ENCODE results near the gene ST8SIA5. TPM values are rescaled to one million over a fixed set of nuclear protein-coding genes. Genes with fewer than 3 reads are reported as not detected.

Gene ST8SIA5
- total RNA-seq, 3 donors from 2014 or later = 0.13 TPM; not detected in 2

DNA sequence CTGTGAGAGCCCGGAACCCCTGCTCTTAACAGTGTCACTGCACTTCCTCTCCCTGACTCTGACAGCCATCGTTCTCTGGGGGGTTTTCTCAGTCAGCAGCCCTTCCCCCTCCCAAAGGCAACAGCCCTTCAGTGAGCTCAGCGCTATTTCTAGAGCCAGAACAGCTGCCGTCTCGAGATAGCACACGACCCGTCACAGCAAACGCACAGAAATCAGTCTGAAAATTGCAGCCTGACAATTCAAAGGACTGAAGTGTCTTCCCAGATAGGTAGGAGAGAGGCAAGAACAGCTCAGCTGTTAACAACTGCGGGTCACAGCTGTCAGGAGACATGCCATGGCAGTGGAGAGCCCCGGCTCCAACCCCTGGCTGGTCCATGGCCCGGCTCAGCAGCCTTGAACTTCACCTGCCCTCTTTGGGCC, 45.4 kb downstream of the ST8SIA5 start:
- no peak for ATAC-seq
- H3K4me1 Mint-ChIP-seq (ENCODE audit: low read depth) = no peaks in the 10 kb centered on the region
- DNase-seq = no peak
- peaks cover 2% of the 10 kb centered on the region for H3K27me3 Mint-ChIP-seq (ENCODE audit: low read depth)
- H3K9me3 Mint-ChIP-seq = no peaks in the 10 kb centered on the region
- H3K4me3 Mint-ChIP-seq = no peak overlapping the region
- no peaks in the 10 kb centered on the region for H3K36me3 Mint-ChIP-seq (ENCODE audit: insufficient read depth)

- no peak for DNase-seq
- H3K36me3 Mint-ChIP-seq (ENCODE audit: insufficient read depth) = no peaks in the 10 kb centered on the region
- H3K27me3 Mint-ChIP-seq (ENCODE audit: low read depth) = peaks cover 6% of the 10 kb centered on the region
- ATAC-seq = no peak
- no peaks in the 10 kb centered on the region for H3K4me1 Mint-ChIP-seq (ENCODE audit: low read depth)
- no peaks in the 10 kb centered on the region for H3K9me3 Mint-ChIP-seq
- H3K4me3 Mint-ChIP-seq = no peak overlapping the region
These were observed 49.9 kb downstream of the ST8SIA5 start for GRCh38 chr18:46706968-46707367.

DNA sequence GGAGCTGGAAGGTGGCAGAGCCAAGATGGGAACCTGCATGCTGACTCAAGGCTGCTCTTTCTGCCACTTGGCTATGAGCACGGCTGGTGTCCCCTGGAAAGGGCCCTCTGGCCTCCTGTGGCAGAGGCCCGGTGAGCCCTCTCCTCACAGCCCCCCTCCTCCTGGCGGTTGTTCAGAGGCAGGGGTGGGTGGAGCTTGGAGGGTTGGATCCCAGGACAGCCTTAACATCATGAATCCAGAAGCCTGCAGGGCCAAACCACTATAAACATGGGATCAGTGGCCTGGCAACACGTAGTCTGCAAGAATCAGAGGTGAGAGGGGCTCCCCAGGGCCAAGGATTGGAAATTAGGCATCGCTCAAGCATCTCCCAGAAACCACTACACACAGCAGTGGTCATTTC, 51.3 kb downstream of the ST8SIA5 start:
- ATAC-seq (no peak), DNase-seq (no peak)
- Mint-ChIP-seq H3K36me3 (ENCODE audit: insufficient read depth) (no peaks in the 10 kb centered on the region), H3K27me3 (ENCODE audit: low read depth) (peaks cover 4% of the 10 kb centered on the region), H3K4me3 (no peak overlapping the region), H3K4me1 (ENCODE audit: low read depth) (no peaks in the 10 kb centered on the region), H3K9me3 (no peaks in the 10 kb centered on the region)

- H3K9me3 Mint-ChIP-seq = no peaks in the 10 kb centered on the region
- ATAC-seq = no peak
- no peak overlapping the region for H3K4me3 Mint-ChIP-seq
- no peaks in the 10 kb centered on the region for H3K36me3 Mint-ChIP-seq (ENCODE audit: insufficient read depth)
- DNase-seq = no peak
- H3K4me1 Mint-ChIP-seq (ENCODE audit: low read depth) = no peaks in the 10 kb centered on the region
- H3K27me3 Mint-ChIP-seq (ENCODE audit: low read depth) = peaks cover 4% of the 10 kb centered on the region
These were observed 52.0 kb downstream of the ST8SIA5 start for GRCh38 chr18:46704816-46705215.

DNA sequence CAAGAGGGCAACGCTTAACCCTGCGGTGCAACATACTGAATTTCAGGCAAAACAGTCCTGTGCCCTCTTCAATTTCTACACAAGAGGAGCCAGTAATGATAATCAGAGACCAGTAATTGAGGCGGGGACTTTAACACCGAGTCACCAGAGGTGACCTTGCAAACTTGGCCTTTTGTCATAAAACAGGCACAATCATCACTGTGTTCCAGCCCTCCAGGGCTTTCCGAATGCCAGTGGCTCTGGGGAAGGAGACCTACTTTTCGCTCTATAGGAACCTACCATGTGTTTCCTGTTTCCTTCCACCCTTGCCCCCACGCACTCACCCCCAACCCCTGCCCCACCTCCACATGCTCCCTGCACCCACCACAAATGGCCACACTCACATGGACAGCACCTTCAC, 52.7 kb downstream of the ST8SIA5 start:
- H3K4me3 Mint-ChIP-seq = no peak overlapping the region
- no peaks in the 10 kb centered on the region for H3K36me3 Mint-ChIP-seq (ENCODE audit: insufficient read depth)
- no peaks in the 10 kb centered on the region for H3K9me3 Mint-ChIP-seq
- ATAC-seq = no peak
- H3K4me1 Mint-ChIP-seq (ENCODE audit: low read depth) = no peaks in the 10 kb centered on the region
- H3K27me3 Mint-ChIP-seq (ENCODE audit: low read depth) = peaks cover 4% of the 10 kb centered on the region
- no peak for DNase-seq

DNA sequence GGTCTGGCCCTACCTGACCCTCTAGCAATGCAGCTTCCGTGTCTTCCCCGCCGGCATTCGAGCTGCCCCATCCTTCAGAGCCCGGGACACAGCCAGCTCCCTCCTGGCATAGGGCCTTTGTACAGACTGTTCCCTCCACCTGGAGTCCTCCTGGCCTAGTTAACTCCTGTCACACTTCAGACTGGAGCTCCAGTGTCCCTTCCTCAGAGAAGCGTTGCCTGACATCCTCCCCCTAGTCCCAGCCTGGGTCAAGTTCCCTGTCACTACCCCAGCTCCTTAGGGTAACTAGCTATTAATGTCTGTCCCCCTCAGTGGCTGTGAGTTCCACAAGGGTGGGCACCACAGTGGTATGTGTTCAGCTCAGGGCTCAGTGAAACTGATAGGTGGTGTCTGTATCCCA, 54.4 kb downstream of the ST8SIA5 start:
- Mint-ChIP-seq H3K9me3 (peaks cover 5% of the 10 kb centered on the region), H3K4me3 (no peak overlapping the region), H3K36me3 (ENCODE audit: insufficient read depth) (no peaks in the 10 kb centered on the region), H3K4me1 (ENCODE audit: low read depth) (no peaks in the 10 kb centered on the region), H3K27me3 (ENCODE audit: low read depth) (peaks cover 4% of the 10 kb centered on the region)
- DNase-seq = no peak
- ATAC-seq = no peak

DNA sequence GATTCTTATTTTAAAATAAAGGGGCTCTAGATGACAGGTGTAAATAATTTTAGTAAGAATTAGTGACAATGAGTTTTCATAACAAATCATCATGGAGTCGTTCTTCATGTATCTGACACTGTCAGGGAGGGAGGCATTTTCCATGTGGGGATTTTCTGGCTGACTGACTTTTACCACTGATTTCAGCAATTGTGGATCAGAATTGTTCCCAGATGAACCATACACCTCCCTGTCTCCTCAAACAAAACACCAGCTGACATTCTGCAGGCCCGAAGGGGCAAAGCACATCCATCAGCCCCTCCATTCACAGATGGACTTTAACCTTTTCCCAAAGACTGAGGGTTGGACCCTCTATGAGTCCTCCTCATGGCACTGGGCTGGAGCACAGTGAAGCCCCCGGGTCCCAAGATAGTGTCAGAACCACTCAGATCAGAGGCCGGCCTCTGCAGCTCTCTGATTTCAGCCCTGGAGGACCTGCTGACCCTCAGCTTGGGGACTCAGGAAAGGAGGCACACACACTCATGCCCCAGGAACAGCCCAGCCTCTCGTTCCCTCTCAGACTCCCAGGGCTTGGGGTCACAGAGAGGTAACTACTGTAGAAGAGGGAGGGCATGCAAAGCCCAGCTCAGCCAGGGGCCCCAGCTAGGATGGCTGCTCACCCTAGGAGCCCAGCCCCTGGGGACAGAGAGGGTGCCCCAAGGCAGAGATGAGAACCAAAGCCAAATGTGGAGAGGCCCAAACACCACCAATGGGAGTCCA, 56.6 kb downstream of the ST8SIA5 start:
- DNase-seq (no peak), ATAC-seq (no peak)
- no peak overlapping the region for H3K4me3 Mint-ChIP-seq
- H3K4me1 Mint-ChIP-seq (ENCODE audit: low read depth) = no peaks in the 10 kb centered on the region
- no peaks in the 10 kb centered on the region for H3K36me3 Mint-ChIP-seq (ENCODE audit: insufficient read depth)
- H3K27me3 Mint-ChIP-seq (ENCODE audit: low read depth) = peaks cover 4% of the 10 kb centered on the region
- peaks cover 5% of the 10 kb centered on the region for H3K9me3 Mint-ChIP-seq

- peaks cover 7% of the 10 kb centered on the region for H3K27me3 Mint-ChIP-seq (ENCODE audit: low read depth)
- no peak for ATAC-seq
- no peak for DNase-seq
- no peaks in the 10 kb centered on the region for H3K36me3 Mint-ChIP-seq (ENCODE audit: insufficient read depth)
- no peak overlapping the region for H3K4me3 Mint-ChIP-seq
- peaks cover 5% of the 10 kb centered on the region for H3K9me3 Mint-ChIP-seq
- no peaks in the 10 kb centered on the region for H3K4me1 Mint-ChIP-seq (ENCODE audit: low read depth)
These were observed 60.2 kb downstream of the ST8SIA5 start for GRCh38 chr18:46696702-46697101.

DNA sequence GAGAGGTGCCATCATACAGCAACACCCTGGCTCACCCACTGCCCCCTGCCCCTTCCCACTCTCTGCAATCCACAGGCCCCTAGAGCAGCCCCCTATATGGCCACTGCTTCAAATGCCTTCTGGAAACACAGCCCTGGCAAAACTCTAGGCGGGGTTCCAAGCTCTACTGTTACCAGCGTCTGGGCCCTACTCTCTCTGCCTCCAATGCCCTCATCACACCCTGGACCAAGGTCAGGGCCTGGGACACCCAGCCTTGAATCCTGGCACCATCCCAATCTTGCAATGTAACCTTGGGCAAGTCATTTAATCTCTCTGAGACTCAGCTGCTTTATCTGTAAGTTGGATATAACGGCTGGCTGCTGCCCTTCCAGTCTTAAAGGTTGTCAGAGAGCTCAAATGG, 60.6 kb downstream of the ST8SIA5 start:
- Mint-ChIP-seq H3K36me3 (ENCODE audit: insufficient read depth) (no peaks in the 10 kb centered on the region), H3K9me3 (peaks cover 5% of the 10 kb centered on the region), H3K27me3 (ENCODE audit: low read depth) (peaks cover 7% of the 10 kb centered on the region), H3K4me3 (no peak overlapping the region), H3K4me1 (ENCODE audit: low read depth) (no peaks in the 10 kb centered on the region)
- DNase-seq (no peak), ATAC-seq (no peak)

GRCh38 chr18:46693996-46694395, 62.9 kb downstream of the ST8SIA5 start:
- Mint-ChIP-seq H3K4me1 (ENCODE audit: low read depth) (no peaks in the 10 kb centered on the region), H3K27me3 (ENCODE audit: low read depth) (peaks cover 7% of the 10 kb centered on the region), H3K36me3 (ENCODE audit: insufficient read depth) (no peaks in the 10 kb centered on the region), H3K4me3 (no peak overlapping the region), H3K9me3 (peaks cover 5% of the 10 kb centered on the region)
- ATAC-seq = no peak
- DNase-seq = no peak

DNA sequence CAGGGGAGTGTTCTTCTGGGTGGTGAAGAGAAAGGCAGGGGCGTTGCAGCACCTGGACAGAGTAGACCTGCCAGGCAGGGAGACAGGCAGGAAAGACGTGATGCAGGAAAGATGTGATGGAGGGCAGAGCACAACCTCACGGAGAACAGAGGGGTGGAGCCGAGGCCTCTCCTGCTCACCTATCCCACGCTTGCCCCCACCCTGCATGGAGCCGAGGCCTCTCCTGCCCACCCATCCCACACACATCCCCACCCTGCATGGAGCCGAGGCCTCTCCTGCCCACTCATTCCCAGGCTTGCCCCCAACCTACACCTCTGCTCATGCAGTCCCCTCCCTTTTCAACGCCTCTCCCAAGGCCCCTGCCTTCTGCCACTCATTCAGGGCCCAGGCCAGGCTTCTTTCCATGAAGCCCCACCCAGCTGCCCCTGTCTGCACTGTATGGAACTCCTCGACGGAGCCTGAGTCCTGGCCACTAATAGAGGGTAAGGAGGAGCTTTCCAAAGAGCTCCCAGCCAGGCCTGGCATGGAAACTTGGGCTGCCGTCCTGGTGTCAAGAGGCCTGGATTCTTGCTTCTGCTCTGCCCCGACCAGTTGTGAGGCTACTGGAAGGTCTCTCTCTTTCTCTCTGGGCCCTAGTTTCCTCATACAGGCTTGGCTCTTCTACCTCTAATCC, 67.9 kb downstream of the ST8SIA5 start:
- ATAC-seq (no peak), DNase-seq (no peak)
- H3K9me3 Mint-ChIP-seq = no peaks in the 10 kb centered on the region
- H3K4me1 Mint-ChIP-seq (ENCODE audit: low read depth) = no peaks in the 10 kb centered on the region
- no peak overlapping the region for H3K4me3 Mint-ChIP-seq
- H3K27me3 Mint-ChIP-seq (ENCODE audit: low read depth) = peaks cover 3% of the 10 kb centered on the region
- H3K36me3 Mint-ChIP-seq (ENCODE audit: insufficient read depth) = no peaks in the 10 kb centered on the region

- Mint-ChIP-seq H3K4me1 (ENCODE audit: low read depth) (no peaks in the 10 kb centered on the region), H3K27me3 (ENCODE audit: low read depth) (no peaks in the 10 kb centered on the region), H3K9me3 (no peaks in the 10 kb centered on the region), H3K4me3 (no peak overlapping the region), H3K36me3 (ENCODE audit: insufficient read depth) (no peaks in the 10 kb centered on the region)
- ATAC-seq = no peak
- DNase-seq = no peak
These were observed 70.7 kb downstream of the ST8SIA5 start for GRCh38 chr18:46686186-46686585.

- ATAC-seq (no peak), DNase-seq (no peak)
- Mint-ChIP-seq H3K4me1 (ENCODE audit: low read depth) (no peaks in the 10 kb centered on the region), H3K36me3 (ENCODE audit: insufficient read depth) (no peaks in the 10 kb centered on the region), H3K9me3 (no peaks in the 10 kb centered on the region), H3K4me3 (no peak overlapping the region), H3K27me3 (ENCODE audit: low read depth) (no peaks in the 10 kb centered on the region)
These were observed 73.6 kb downstream of the ST8SIA5 start for GRCh38 chr18:46683252-46683651.

DNA sequence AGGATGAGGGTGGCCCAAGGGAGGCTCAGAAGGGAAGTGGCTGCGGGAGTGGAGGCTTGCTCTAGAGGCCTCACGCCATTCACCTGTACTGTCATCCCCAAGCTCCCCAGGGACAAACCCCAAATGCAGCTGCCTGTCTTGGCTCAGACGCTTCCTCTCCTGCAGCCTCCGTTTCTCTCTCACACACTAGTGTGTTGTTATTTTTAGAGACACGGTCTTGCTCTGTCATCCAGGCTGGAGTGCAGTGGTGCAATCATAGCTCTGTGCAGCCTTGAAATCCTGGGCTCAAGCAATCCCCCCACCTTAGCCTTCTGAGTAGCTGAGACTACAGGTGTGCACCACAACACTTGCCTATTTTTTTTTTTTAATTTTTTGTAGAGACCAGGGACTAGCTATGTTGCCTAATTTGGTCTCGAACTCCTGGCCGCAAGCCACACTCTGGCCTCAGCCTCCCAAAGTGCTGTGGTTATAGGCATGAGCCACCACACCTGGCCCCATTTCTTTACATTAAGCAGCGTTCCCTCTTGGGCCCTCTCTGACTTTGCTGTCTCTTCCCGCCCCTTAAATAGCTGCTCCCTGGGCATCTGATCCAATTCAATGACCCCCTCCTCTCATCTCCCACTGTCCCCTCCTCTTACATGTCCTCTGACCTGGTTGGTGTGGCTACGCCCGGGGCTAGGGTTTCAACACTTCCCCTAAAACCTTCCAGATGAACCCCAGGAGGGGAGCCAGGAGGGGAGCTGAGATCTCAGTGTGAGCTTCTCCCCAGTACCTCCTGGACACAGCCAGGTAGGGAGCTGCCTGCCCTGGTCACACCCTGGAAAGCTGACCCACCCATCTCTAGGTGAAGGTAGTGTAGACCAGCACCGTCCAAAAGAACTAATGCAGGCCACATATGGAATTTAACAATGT, 75.8 kb downstream of the ST8SIA5 start:
- ATAC-seq = no peak
- H3K4me1 Mint-ChIP-seq (ENCODE audit: low read depth) = no peaks in the 10 kb centered on the region
- no peak for DNase-seq

More for the DNA sequence above, 75.8 kb downstream of the ST8SIA5 start:
- H3K36me3 Mint-ChIP-seq (ENCODE audit: insufficient read depth) = no peaks in the 10 kb centered on the region
- no peak overlapping the region for H3K4me3 Mint-ChIP-seq
- no peaks in the 10 kb centered on the region for H3K9me3 Mint-ChIP-seq
- H3K27me3 Mint-ChIP-seq (ENCODE audit: low read depth) = peaks cover 1% of the 10 kb centered on the region

All from activated T-cell treated with anti-CD3 and anti-CD28 coated beads, Interleukin-2, amount 50 U/mL, for 4 hours (primary cell).